Stimulated activated naive CD8-positive, alpha-beta T cell treated with anti-CD3 and anti-CD28 coated beads, Interleukin-15, Interleukin-2, amounts not matched to agents 100 U/mL and 50 U/mL, for 24 hours (primary cell): Measurements from ENCODE around the gene ATG16L1.

Source experiments
- ATAC-seq: fragments of 150-1000 bp; cut with Tn5 transposase; one replicate; pipeline ENCODE4 v1.10.0; 2021
- DNase-seq: peaks from one replicate; pipeline ENCODE4 v3.0.0; 2021

ATG16L1 gene

GRCh38 chr2:233260661-233261060, 9.2 kb downstream of the ATG16L1 start:
- ATAC-seq, result no peak

GRCh38 chr2:233261819-233262555, 10.5 kb downstream of the ATG16L1 start:
- no peak for ATAC-seq
- no peak for DNase-seq

More at GRCh38 chr2:233260661-233261060, 9.2 kb downstream of the ATG16L1 start:
- no peak for DNase-seq

DNA sequence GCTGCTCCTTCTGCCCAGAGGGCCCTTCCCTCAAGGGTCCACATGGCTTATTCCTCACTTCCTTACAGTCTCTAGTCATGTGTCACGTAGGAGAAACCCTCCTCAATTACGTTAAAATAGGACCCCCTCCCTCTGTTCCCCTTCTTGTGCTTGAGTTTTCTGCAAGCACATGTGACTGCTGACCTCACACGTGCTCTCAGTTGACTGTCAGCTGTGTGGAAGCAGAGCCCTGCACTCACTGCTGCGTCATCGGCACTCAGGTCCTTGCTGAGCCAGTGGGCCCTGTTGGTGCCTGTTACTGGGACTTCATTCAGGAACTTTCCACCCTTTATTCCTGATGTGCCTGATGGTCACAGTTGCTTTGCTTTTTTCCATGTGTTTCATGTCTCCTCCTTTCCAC, 11.1 kb downstream of the ATG16L1 start:
- no peak for ATAC-seq
- no peak for DNase-seq

DNA sequence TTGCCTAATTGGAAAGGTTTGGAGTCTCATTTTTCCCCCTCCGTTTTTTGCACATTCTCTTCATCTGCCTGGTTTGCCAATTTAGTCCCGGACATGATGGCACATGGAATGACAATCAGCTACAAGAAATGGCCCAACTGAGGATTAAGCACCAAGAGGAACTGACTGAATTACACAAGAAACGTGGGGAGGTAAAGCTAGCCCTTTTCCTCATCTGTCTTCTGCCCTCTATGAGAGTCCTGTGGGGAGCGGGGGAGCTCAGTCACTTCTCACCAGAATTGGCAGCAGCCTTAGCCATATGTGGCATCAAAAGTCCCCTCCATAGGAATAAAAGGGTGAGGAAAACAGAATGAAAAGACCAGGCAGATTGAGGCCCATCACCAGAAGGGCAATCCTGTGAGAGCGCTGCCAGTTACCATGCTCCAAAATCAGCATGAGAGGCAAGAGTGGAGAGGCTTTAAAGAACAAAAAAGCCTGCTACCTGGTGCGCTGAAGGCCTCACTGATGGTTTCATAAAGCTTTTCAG, 11.6 kb downstream of the ATG16L1 start:
- ATAC-seq (no peak), DNase-seq (no peak)

- DNase-seq (no peak), ATAC-seq (no peak)
Observed at GRCh38 chr2:233264667-233265066, 13.2 kb downstream of the ATG16L1 start.

- ATAC-seq (no peak), DNase-seq (no peak)
Observed at GRCh38 chr2:233265899-233266431, 14.5 kb downstream of the ATG16L1 start.

GRCh38 chr2:233266481-233266880, 15.0 kb downstream of the ATG16L1 start:
- DNase-seq, result no peak
- ATAC-seq, result no peak

DNA sequence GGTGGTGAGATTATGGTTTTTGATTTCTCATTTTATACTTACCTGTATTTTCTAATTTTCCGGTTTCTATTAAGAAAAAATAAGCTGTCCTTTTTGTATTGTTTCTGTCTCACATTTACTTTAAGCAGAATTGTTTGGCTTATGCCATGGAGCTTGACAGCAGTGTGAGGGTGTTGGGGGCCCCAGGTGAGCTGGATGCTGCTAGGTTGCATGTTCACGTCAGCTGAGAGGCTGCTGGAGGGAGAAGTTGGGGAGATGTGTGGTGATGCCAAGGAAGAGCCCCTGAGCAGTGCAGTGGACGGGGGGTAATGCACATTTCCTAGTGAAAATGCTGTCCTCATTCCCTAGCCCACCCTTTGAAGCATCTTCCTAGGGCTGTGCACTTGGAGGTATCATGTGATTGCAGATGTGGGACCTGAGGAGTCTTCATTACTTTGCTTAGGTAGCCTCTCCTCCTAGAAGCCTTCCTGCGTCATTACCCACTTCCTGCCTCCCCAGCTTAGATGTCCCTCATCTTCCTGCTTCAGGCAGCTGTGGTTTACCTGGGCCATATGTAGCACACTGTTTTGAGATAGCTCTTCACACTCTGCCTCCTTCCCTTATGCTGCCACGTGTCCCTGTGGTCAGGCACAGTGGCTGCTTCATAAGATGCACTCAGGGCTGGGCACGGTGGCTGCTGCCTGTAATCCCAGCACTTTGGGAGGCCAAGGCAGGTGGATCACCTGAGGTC, 16.2 kb downstream of the ATG16L1 start:
- DNase-seq (peak; percentile 68), ATAC-seq (peak; percentile 97)

GRCh38 chr2:233270366-233270765, 18.9 kb downstream of the ATG16L1 start:
- ATAC-seq, result no peak
- DNase-seq, result no peak

DNA sequence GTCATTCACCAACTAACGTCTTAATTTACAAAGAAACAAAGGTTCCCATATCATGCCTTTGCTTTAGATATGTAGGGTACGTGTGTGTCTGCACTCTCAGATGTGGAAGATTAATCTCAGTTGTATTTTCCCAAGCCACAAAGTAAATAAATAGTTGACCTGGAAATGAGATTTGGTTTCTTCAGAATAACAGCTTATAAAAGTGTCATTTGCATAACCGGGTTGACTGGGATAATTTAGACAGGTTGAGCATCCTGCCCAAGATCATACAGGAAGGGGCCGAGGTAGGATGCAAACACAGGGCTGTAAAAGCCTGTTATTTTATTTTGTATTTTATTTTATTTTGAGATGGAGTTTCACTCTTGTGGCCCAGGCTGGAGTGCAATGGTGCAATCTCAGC, 19.5 kb downstream of the ATG16L1 start:
- DNase-seq (no peak), ATAC-seq (no peak)

DNA sequence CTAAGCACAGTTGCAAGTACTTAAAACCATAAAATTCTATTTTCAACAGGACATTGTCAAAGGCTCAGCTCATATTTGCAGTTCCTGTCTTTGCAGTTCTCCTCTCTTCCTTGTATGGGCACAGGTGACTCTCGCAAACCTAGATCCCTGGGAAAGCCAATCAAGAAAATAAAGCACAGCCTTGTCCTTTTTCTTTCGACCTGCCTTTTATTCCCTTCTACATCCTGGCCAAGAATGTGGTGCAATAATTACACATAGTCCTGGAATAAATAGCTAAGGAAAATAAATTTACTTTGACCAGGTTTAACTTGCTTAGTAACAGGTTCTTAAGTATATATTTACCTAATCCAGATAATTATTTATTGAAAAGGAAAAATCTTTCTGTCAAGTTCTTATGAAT, 20.2 kb downstream of the ATG16L1 start:
- no peak for DNase-seq
- ATAC-seq, result no peak

GRCh38 chr2:233273120-233273519, 21.6 kb downstream of the ATG16L1 start:
- DNase-seq (no peak), ATAC-seq (no peak)

GRCh38 chr2:233275223-233275622, 23.8 kb downstream of the ATG16L1 start:
- ATAC-seq (no peak), DNase-seq (no peak)

GRCh38 chr2:233278921-233279320, 27.4 kb downstream of the ATG16L1 start:
- ATAC-seq (no peak), DNase-seq (no peak)

DNA sequence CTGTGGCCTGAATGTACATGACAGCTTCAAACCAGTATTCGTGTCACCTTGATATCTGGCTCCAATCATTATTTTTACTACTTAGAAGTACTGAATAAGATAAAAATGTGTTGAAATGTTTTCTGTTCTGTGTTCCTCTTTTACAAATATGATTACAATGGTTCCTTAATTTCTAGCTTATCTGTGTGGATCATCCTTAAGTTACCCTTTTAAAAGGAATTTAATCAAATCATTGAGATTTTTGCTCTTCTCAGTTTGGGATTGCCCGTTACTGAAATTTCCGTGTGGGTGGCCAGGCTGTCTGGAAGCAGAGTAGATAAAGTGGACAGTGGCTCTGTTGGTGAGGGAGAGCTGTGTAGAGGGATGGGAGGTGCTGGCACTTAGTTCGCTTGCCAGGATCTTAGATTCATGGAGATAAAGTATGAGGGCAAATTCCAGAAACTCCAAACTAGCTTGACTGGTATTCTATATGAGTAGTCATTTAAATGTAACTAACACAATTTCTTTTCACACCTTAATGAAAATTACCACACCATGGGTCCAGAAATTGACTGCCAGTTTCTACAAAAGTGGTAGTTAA, 28.7 kb downstream of the ATG16L1 start:
- no peak for DNase-seq
- no peak for ATAC-seq

GRCh38 chr2:233281553-233281952, 30.1 kb downstream of the ATG16L1 start:
- ATAC-seq (peak; percentile 28), DNase-seq (no peak)

DNA sequence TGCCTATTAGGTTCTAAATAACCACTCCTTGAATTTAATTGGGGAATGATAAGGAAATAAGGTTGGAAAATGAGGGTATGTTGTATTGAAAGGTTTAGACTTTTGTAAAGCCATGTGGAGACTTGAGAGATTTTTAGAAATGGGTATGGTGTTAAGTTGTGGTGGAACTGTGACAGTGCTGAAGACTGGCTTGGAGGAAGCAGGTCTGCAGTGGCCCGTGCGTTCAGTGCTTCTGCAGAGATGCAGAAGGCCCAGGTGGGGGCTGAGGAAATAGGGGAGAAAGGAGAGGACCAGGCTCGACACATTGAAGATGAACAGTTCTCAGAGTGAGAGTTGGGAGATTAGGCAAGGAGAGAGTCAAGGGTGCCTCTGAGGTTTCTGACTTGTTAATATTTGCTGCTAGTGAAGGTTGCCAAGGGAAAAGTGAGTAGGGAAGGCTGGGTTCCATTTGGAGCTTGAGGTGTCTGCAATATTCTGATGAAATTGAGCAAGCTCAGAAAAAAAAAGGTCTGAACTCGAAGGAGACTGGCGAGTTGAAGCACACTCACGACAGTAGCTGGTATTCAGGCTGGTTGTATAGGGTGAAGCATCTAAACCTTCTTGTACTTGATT, 30.6 kb downstream of the ATG16L1 start:
- no peak for DNase-seq
- ATAC-seq, result no peak

GRCh38 chr2:233285921-233286320, 34.4 kb downstream of the ATG16L1 start:
- DNase-seq (no peak), ATAC-seq (no peak)

- ATAC-seq (no peak), DNase-seq (no peak)
Observed at GRCh38 chr2:233287871-233288270, 36.4 kb downstream of the ATG16L1 start.

DNA sequence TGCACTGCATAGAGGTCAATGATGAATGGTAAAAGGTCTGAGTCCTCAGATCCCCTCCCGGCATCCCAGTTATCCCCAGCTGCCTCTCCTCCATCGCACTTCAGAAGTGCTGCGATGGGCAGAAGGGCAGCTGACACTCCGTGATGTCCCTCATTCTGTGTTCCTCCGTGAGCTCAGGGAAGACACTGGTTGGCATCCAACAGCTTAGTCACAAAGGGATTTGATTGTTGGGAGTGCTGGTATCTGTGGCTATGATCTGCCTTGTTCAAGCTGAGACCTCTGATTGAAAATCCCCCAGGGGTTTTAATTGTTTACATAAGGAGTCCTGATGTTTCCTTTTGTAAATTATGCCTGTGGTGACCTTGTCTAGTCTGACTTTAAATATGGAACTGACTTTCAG, 37.2 kb downstream of the ATG16L1 start:
- ATAC-seq (no peak), DNase-seq (no peak)

GRCh38 chr2:233289648-233290047, 38.2 kb downstream of the ATG16L1 start:
- no peak for DNase-seq
- no peak for ATAC-seq

- no peak for DNase-seq
- ATAC-seq, result no peak
Observed at GRCh38 chr2:233290051-233290845, 38.8 kb downstream of the ATG16L1 start.
